OCI-LY7 (cell line): ENCODE measurements around the gene GADD45B. TPM values are rescaled to one million over a fixed set of nuclear protein-coding genes. Genes with fewer than 3 reads are reported as not detected.
"Not testable (repeated sequence)": the region's sequence is repeated elsewhere in the genome, so short reads cannot be mapped to it uniquely, and the experiment has no call there.

ENCODE experiments used
- BruUV-seq: library from RNA; stranded (reverse); fragments of 400-500 nt; replicated peaks from 2 replicates; lab custom pipeline; 2021; lab: Mats Ljungman, UMichigan
- CTCF ChIA-PET: fragments of 300-600 bp; sonication (Branson Sonifier 250); formaldehyde crosslinking; loops from one replicate; lab custom pipeline; 2022; ENCODE audit warnings: antibody characterized with exemption; ENCODE audit not compliant: unreplicated experiment; lab: Charles Lee
- POLR2A ChIA-PET: fragments of 300-600 bp; sonication (Branson Sonifier 250); formaldehyde crosslinking; loops from one replicate; lab custom pipeline; 2022; ENCODE audit warnings: antibody characterized with exemption; lab: Charles Lee
- DNase-seq: peaks from one replicate; pipeline ENCODE4 v3.0.0-alpha.2; 2015; ENCODE audit warnings: low spot score
- H2AFZ ChIP-seq: fragments of 200-600 bp; sonication (generic), shearing (Covaris generic); 2 replicates; pipeline ENCODE4 v1.6.1; 2014; ENCODE audit warnings: mild to moderate bottlenecking, antibody characterized with exemption, low read length, moderate library complexity
- H3K27ac ChIP-seq: fragments of 200-600 bp; sonication (generic); 2 replicates; pipeline ENCODE4 v1.5.1; 2014; ENCODE audit warnings: mixed run types, low read depth, mild to moderate bottlenecking, moderate library complexity, low read length, inconsistent platforms; ENCODE audit not compliant: poor library complexity, severe bottlenecking
- H3K36me3 ChIP-seq: fragments of 200-600 bp; sonication (generic); 2 replicates; pipeline ENCODE4 v1.6.1; 2014; ENCODE audit warnings: mild to moderate bottlenecking, antibody characterized with exemption, low read length, moderate library complexity, mixed read lengths; ENCODE audit not compliant: insufficient read depth
- H3K4me1 ChIP-seq: fragments of 200-600 bp; sonication (generic); 2 replicates; pipeline ENCODE4 v1.5.1; 2014; ENCODE audit warnings: mild to moderate bottlenecking, low read length; ENCODE audit not compliant: insufficient read depth, poor library complexity, severe bottlenecking
- H3K4me2 ChIP-seq: fragments of 200-600 bp; sonication (generic); 2 replicates; pipeline ENCODE4 v1.6.1; 2014; ENCODE audit warnings: mild to moderate bottlenecking, low read length
- H3K4me3 ChIP-seq: fragments of 200-600 bp; sonication (generic); 2 replicates; pipeline ENCODE4 v1.5.1; 2014; ENCODE audit warnings: mild to moderate bottlenecking, low read depth, low read length; ENCODE audit not compliant: poor library complexity, severe bottlenecking
- H3K79me2 ChIP-seq: fragments of 200-600 bp; sonication (generic); 2 replicates; pipeline ENCODE4 v1.6.1; 2016; ENCODE audit warnings: low read depth, mild to moderate bottlenecking, low read length, moderate library complexity, mixed read lengths; ENCODE audit not compliant: insufficient read depth
- H3K9me2 ChIP-seq: fragments of 200-600 bp; sonication (generic); 2 replicates; pipeline ENCODE4 v1.6.1; 2016; ENCODE audit warnings: mild to moderate bottlenecking, low read length, mixed read lengths; ENCODE audit not compliant: insufficient read depth
- H3K9me3 ChIP-seq: fragments of 200-600 bp; sonication (generic); 2 replicates; pipeline ENCODE4 v1.6.1; 2014; ENCODE audit warnings: mild to moderate bottlenecking, mixed run types, low read length, mixed read lengths
- H4K20me1 ChIP-seq: fragments of 200-600 bp; sonication (generic); 2 replicates; pipeline ENCODE4 v1.6.1; 2014; ENCODE audit warnings: mild to moderate bottlenecking, antibody characterized with exemption, low read length, moderate library complexity, mixed read lengths; ENCODE audit not compliant: insufficient read depth
- CTCF ChIP-seq: fragments of 200-600 bp; sonication (generic); conservative IDR thresholded peaks from 2 replicates; pipeline ENCODE4 v1.5.1; 2014; ENCODE audit warnings: mild to moderate bottlenecking, antibody characterized with exemption, low read length, moderate library complexity, mixed read lengths
- EZH2phosphoT487 ChIP-seq: fragments of 200-600 bp; sonication (generic); IDR thresholded peaks from 2 replicates; pipeline ENCODE4 v1.6.1; 2018; ENCODE audit warnings: low read depth, borderline replicate concordance, mild to moderate bottlenecking, mixed run types, antibody characterized with exemption, low read length, moderate library complexity, mixed read lengths
- intact Hi-C: fragments of 100-400 bp; cut with micrococcal nuclease; formaldehyde crosslinking; loops from one replicate; pipeline ENCODE4 v1.10.0; 2022; ENCODE audit not compliant: unreplicated experiment
- total RNA-seq, 2 experiments: library from RNA; depleted of rRNA in 1 of 2; stranded (reverse); fragments of >200 nt in 1 of 2; shearing (Covaris generic) in 1 of 2; gene quantifications; 2 replicates each; pipeline ENCODE4 v1.2.3, GENCODE V29; 2014 to 2022

The GADD45B gene
- total RNA-seq, 2 experiments from 2014 or later, result 40.5 to 98.4 TPM

- Histone ChIP-seq H2AFZ (peak overlapping the region; percentile 100), H3K9me3 (no peaks in the 10 kb centered on the region), H3K4me2 (peak overlapping the region; percentile 99), H3K9me2 (no peaks in the 10 kb centered on the region), H3K4me3 (peak overlapping the region; percentile 77), H3K27ac (no peak overlapping the region), H4K20me1 (no peaks in the 10 kb centered on the region), H3K4me1 (peaks cover 33% of the 10 kb centered on the region), H3K36me3 (no peaks in the 10 kb centered on the region), H3K79me2 (no peaks in the 10 kb centered on the region)
- TF ChIP-seq EZH2phosphoT487 (no peak), CTCF (no peak)
- intact Hi-C loops, result no loop called here
- DNase-seq, result no peak
- ChIA-PET POLR2A (interaction anchor here (0.7 to 1.4 kb wide), 3 partner anchors 13 to 250 kb away, joined by 3 to 4 read pairs (median 3); partner anchors contain the start of gene GADD45B), CTCF (no interaction called here)
- no TSS peak for BruUV-seq
Measured at GRCh38 chr19:2462635-2463421, 13.1 kb upstream of the GADD45B start.

GRCh38 chr19:2463694-2464093 lies 12.2 kb upstream of the GADD45B start:
- H3K4me3 ChIP-seq, DNase-seq, H3K27ac ChIP-seq, H3K9me2 ChIP-seq, H2AFZ ChIP-seq, BruUV-seq, CTCF ChIA-PET, H3K4me2 ChIP-seq, H3K36me3 ChIP-seq, intact Hi-C loops, H4K20me1 ChIP-seq, H3K9me3 ChIP-seq, H3K79me2 ChIP-seq: not testable (repeated sequence)
- peaks cover 33% of the 10 kb centered on the region for H3K4me1 ChIP-seq
- POLR2A ChIA-PET, result interaction anchor here (1.4 kb wide), 1 partner anchor 12 kb away, joined by 4 read pairs; the partner anchor contains the start of gene GADD45B

- Histone ChIP-seq H3K4me3 (no peak overlapping the region), H2AFZ (no peak overlapping the region), H3K9me3 (no peaks in the 10 kb centered on the region), H3K36me3 (no peaks in the 10 kb centered on the region), H3K4me2 (no peak overlapping the region), H4K20me1 (no peaks in the 10 kb centered on the region), H3K79me2 (no peaks in the 10 kb centered on the region), H3K4me1 (peaks cover 37% of the 10 kb centered on the region), H3K9me2 (no peaks in the 10 kb centered on the region), H3K27ac (no peak overlapping the region)
- ChIA-PET POLR2A (no interaction called here), CTCF (no interaction called here)
- no peak for DNase-seq
- intact Hi-C loops, result no loop called here
- TF ChIP-seq CTCF (no peak), EZH2phosphoT487 (no peak)
- BruUV-seq, result no TSS peak
Measured at GRCh38 chr19:2464389-2464788, 11.5 kb upstream of the GADD45B start.
